Esophagus muscularis mucosa (tissue), 4 donors: ENCODE results near the gene RPH3AL.

Experiments used
- CTCF ChIP-seq, 3 experiments: fragments of 200-600 bp in 2 of 3; fragments of 450-650 bp in 1 of 3; sonication (generic) in 2 of 3; IDR thresholded peaks; one replicate each; pipeline ENCODE4 v1.5.1; 2017 to 2019; ENCODE audit warnings: antibody characterized with exemption in 3 of 3, mild to moderate bottlenecking in 2 of 3, moderate library complexity in 1 of 3
- EP300 ChIP-seq: sonication (generic); formaldehyde crosslinking; IDR thresholded peaks from one replicate; pipeline ENCODE4 v1.6.1; 2017; ENCODE audit warnings: antibody characterized with exemption
- POLR2A ChIP-seq: fragments of 450-650 bp; IDR thresholded peaks from one replicate; pipeline ENCODE4 v1.6.1; 2017; ENCODE audit warnings: antibody characterized with exemption, moderate library complexity, mild to moderate bottlenecking, low read depth
- POLR2AphosphoS5 ChIP-seq, 2 donors: sonication (generic); formaldehyde crosslinking; IDR thresholded peaks; one replicate each; pipeline ENCODE4 v1.6.1; 2017; ENCODE audit warnings: antibody characterized with exemption in 2 of 2

- TF ChIP-seq CTCF (IDR thresholded peaks at IDR 0.05) (no peak), EP300 (no peak), POLR2A (no peak), POLR2AphosphoS5 (IDR thresholded peaks at IDR 0.05) (no peak)
Measured at GRCh38 chr17:292016-292415, 60.6 kb downstream of the RPH3AL start.
